Measurements from ENCODE around the gene MASP1. TPM values are rescaled to one million over a fixed set of nuclear protein-coding genes. Genes with fewer than 3 reads are reported as not detected.

Gene MASP1
- total RNA-seq, 1 donor from 2014 or later = not detected

DNA sequence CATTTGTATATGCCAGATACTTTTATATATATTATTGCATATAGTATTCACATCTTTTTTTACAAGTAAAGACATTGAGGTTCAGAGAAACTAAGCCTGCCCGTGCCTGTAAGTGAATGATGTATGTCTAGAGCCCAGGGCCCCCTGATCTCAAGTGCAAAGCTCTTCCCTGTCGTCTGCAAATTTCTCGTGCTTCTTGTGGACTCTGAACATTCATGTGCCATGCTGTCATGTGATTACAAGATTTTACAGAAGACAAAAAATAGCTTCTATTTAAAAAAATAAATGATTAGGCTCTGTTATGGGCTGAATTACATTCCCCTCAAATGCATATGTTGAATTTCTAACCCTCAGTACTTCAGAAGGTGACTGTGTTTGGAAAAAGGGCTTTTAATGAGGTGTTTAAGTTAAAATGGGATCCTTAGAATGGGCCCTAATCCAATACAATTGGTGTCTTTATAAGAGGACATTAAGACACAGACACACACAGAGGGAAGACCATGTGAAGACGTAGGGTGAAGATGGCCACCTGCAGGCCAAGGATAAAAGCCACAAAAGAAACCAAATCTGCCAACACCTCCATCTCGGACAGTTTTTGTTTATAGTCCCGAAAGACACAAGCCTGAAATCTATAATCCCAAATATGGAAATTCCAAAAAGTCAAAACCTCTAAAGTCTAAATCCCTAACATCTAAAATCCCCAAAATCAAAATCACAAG is 3.9 kb upstream of the MASP1 start:
- intact Hi-C loops (cut with micrococcal nuclease) = no loop called here

DNA sequence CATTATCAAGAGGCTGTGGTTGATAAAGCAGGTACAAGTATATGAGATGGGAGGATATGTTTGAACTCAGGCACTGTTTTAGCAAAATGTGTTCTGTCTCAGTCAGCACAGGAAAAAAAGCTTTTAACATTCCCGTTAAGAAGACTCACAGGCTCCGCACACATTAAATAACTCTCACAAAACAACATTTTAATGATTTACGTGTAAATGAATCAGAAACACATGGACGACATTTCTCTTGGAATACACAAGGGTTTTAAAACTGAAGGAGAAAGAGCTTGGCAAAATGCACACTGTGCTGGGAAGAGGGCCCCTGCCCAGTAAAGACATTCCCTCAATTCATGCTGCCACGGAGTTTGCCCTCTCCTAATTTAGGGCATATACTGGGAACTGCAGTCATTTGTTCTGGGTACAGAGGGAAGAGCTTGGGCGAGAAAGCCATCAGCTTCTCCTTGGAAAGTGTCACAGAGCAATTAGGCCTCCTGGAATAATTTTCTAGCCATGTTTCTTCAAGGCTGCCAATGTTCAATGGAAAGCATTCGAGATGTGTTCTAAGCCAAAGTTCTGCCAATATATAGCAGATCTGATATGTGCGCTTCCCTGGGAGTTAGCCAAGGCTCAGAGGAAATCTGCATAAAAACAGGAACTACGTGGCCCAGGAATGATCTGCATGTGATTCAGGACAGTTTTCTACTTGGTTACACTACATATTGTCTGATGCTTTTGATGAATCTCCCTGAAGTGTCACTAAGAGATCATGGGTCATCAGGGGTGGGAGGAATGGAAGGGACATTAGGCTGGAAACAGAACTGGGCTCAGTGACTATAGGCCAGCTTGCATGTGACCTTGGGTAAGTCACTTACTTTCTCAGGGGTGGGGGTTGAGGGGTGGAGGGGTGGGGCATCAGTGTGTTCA is 2.2 kb upstream of the MASP1 start:
- intact Hi-C loops (cut with micrococcal nuclease) = no loop called here

DNA sequence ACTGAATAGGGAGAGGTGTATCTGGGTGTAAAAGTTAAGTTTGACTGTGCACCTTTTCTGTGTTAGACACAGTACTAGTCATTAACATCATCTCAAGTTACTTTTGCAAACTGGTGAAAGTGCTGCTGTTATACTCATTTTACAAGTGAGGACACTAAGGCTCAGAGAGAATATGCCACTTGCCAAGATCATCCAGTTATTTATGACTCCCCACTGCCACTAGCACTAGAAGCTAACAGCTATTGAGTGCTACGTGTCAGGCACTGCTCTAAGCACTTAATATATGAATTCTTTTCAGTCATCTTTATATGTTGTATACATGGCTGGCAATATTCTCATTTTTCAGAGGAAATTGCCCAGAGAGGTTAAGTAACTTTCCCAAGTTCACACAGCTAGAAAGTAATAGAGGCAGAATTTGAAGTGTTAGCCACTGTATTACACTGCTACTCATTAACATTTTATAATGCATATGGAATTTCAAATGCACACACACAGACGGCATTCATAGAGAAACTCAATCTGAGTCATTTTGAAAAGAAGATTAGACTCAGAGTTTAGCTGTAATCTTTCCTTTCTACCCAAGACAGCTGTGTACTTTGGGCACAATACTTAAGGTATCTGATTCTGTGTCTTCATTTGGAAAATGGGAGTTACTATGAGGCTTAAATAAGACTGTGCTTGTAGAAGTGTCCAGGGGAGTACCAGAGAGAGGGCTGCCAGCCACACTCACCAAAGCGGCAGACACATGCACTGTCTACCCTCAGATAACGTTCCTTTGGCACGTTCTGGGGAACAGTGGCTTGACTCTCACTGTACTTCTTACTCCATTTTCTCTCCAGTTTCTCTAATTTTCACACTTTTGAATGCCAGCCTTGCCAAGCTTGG is 1.3 kb upstream of the MASP1 start:
- intact Hi-C loops (cut with micrococcal nuclease) = no loop called here

DNA sequence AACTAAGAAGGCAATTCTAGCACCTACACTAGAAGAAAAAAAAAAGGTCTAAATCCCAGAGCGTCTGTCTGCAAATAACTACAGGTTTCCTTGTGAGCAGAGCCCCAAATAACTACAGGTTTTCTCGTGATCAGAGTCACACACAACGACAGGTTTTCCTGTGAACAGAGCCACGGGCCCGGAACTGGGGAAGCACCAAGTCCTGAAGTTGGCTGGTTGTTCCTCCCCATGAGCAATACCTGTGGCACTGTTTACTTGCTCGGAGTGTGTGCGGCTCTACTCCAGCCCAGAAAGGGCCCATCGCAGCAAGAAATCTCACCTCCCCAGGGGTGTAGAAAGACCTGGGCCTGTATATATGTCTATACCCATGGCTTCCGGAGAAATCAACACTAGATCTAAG is 644 bp upstream of the MASP1 start:
- intact Hi-C loops (cut with micrococcal nuclease) = no loop called here

DNA sequence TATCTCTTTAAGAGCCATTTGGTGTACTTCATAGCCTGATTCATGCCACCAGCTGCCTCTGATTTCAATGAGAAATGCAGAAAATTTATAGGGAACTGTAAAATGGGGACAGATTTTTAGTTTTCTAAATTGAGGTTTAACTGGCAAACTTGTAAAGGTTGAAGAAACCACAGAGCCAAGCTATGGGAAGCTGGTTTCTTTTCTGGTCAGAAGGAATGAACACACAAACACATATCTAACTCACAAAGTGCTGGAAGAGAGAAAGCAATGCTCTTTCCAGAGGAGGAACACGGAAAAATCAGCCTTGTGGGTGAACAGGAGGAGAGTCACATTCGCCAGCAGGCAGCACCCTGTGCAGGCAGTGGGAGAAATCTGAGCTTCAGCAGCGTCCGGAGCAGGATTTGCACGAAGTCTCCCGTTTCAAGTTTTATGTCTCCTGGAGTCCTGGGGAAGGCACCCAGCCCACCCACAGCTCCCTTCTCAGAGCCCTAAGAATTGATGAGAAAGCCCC is 481 bp downstream of the MASP1 start:
- intact Hi-C loops (cut with micrococcal nuclease) = no loop called here

DNA sequence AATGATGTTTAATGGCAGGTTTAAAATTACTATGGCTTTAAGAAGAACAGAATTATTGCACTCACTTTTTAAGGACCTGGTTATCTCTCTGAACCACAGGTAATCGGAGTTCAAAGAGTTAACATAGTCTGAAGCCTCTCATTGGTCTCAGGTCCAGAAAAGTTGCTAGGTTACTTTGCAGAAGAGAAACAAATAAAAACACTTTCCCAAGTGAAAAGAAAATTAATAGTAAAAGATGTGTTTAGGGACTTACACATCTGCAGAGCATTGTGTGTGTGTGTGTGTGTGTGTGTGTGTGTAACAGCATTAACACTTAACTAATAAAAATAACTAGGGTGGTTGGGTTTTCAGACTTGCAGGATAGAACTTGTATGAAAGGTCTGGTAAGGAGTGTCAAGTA is 1.0 kb downstream of the MASP1 start:
- intact Hi-C loops (cut with micrococcal nuclease) = no loop called here

DNA sequence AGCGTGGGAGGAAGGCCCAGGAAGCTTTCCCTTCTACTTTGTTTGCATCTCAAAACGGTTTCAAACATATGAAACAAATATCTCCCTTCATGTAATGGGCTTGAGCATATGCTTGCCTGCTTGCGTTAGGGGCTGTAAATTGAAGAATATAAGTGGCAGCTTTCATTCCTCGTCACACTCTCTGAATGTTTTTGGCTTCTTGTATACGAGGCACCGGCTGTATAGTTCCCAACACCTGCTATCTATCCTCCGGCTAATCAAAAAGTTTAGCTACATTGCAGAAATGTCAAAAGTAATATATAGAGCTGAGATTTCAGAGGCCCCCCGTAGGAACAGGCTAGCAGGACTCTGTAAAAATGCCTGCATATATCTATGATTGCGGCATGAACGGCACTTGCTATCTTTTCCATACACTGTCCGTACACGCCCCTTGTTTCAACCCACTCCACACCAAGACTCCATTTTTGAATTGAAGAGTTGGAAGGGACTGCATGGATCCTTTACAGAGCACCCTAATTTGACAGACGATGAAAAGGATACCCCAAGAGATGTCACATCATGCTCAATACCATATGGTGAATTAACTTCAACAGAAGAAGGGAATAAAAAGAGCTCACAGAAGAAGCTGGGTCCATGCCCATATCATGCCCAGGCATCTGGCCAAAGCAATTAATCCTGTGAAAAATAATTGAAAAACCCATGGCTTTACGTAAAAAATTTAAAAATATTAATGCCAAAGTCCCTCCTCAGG is 2.5 kb downstream of the MASP1 start:
- intact Hi-C loops (cut with micrococcal nuclease) = no loop called here

DNA sequence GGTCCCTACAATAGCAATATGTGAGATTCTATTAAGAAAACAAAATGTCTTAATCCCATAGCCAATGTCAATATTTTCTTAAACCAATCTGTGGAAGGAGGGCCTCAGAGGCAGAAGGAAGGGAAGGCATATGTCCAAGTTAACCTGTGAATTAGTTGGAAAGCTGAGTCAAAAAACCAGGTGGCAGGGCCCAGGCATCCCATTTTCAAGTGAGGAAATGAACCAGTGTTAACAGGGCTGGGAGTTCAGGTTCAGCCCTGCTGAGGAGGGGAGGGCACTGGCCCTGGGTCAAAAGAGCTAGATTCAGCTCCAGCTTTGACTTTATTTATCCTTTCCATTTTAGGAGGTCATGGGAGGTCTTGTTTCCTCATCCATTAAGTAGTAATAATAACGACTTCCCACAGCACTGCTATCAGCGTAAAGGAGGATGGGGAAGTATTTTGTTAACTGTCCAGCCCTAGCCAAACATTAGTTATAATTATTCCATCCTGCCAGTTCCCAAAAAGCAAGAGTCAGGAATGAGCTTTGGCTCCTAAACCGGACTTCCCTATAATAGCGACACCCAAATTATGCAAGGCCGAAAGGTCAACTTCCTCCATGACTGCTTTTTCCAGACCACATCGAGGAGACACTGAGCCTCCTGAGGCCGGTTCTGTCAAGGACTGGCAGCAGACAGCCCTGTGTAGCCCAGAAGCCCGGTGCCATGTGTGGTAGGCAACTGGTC is 3.2 kb downstream of the MASP1 start:
- intact Hi-C loops (cut with micrococcal nuclease) = no loop called here

DNA sequence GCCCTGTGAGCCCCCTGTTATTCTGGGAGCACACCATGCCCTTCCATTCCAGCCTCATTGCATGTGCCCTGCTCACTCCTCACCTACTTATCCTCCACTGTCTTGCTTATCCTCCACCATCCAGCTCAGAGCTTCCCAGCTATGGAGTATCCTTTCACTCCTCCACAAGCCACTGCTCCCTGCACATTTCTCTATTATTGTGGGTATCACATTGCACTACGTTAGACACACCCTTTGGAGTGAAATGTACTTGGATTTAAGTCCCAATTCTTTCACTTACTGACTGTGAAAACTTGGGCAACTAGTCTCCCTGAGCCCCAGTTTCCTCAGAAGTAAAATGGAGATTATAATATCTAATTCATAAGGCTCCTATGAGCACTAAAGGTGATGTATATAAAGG is 4.3 kb downstream of the MASP1 start:
- intact Hi-C loops (cut with micrococcal nuclease) = no loop called here

DNA sequence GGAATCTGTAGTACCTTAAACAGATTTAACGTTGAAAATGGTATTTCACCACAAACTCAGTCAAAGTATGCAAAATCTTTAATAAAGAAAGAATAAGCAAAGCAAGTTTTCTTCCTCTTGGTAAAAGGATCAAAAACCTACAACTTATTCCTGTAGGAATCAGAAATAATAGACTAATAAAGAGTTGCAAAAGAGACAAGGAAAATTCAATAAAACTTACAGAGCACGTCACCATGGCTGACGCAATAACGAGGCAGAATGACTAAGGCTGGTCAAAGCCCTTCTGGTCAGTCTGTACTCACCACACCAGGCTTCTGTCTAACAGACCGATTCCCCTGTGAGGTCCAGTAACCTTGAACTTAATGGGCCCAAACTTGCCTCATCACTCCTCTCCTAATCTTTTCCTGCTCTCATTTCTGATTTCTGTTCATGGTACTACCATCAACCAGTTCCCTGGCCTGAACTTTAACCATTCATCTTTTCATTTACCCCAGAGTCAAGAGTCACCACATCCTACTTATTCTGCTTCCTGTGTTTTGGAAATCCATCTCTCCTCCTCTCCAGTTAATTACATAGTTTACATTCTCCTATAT is 5.0 kb downstream of the MASP1 start:
- intact Hi-C loops (cut with micrococcal nuclease) = no loop called here

DNA sequence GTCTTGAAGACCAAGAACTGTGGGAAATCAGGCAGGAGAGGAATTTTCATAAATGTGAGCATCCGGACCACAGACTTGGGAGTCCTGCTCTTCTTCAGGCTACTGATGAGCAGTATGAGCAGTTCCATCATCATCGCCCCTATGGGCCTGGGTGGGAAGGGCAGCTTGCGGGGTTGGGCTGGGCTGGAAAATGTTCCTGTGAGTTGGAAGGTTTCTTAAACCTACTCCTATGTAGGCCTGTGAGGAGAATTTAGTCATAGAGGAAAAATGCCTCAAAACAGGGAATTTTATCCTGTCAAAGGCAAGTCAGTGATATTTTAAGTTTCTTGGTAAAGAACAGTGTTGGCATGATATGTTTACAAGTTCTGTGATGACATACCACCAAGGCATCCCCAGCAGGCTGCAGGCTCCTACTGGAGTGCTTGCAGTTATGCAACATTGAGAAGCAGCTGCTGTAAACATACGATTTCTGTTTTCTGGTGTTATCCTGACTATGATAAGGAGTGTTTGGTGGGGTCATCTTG is 10.3 kb downstream of the MASP1 start:
- intact Hi-C loops (cut with micrococcal nuclease) = no loop called here

DNA sequence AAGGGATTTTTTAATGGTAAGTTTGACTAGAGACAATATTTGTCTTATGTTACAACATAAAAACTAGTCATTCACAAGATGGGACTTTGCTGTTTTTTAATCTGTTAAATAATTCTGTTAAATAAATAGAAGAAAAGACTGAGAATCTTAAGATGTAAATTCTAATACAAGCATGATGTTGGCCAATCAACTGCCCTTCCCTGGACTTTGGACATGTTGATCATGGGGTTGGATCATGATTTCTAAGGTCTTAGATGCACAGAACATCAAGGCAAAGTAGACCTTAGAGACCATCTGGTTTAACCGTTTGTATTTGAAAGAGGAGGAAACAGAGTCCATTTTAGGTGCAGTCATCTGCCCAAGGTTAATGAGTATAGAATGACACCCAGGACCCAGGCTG is 10.9 kb downstream of the MASP1 start:
- intact Hi-C loops (cut with micrococcal nuclease) = no loop called here

DNA sequence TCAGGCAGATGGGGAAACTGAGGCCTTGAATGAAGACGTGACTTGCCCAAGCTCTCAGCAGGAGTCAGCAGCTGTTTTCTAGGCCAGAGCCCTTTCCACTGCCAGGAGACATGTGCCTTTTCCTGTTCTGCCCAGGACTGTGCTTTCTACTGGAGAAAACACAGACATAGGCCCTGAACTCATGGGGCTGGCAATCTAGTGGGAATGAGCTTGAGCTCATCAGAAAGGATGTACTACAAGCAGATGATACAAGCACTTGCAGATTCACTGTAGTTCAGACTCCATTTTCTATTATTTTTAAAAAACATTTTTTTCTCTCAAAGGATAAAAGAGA is 14.4 kb downstream of the MASP1 start:
- intact Hi-C loops (cut with micrococcal nuclease) = no loop called here

DNA sequence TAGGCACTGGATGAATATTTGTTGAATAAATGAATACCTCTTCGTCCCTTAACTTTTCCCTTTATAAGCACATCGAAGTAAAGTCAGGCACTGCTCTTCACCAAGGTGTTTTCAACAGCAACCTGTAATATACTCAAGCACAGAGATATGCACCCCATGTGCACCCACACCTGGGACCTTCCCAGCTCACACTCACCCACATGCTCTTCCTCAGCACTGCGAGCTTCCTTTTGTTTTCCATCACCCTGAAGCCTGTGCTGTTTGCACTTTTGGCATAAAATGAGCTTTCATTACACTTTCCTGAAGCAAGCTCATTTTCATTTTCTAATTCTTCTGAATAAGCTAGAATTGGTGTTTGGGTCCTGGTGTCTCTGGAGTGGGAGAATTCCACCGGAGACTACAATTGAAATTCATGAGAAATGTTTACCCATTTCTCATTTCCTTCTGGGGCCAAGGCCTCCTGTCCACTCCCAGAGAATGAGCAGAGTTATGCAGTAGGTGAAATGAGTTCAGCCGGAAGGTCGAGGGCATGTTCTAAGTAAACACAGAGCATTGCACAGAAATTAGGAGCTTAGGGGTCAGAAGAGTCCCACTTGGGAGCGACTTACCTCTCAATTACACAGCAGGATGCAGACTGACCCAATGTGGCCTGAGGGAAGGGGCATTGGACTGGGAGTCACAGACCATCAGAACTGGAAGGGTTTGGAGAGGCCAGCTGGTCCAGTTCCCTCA is 15.0 kb downstream of the MASP1 start:
- intact Hi-C loops (cut with micrococcal nuclease) = no loop called here

DNA sequence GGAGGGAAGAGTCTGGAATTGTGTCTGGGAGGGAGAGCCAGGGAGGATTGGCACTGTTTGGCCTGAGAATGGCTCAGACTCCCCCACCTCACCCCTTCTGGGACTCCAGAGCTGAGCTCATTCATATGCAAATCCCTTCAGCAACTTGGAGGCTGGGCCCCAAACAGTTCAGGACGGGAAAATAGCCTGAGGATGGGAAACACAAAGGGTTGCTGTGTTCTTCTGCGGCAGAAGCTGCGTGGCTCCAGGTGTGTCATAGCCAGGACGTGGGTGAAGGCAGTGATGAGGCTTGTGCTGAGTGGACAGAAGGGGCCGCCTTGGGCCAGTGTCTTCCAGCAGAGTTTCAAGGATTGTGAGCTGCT is 16.6 kb downstream of the MASP1 start:
- intact Hi-C loops (cut with micrococcal nuclease) = loop anchor here (1.0 kb wide), 1 partner anchor 34 kb away; no protein-coding TSS in a partner anchor

DNA sequence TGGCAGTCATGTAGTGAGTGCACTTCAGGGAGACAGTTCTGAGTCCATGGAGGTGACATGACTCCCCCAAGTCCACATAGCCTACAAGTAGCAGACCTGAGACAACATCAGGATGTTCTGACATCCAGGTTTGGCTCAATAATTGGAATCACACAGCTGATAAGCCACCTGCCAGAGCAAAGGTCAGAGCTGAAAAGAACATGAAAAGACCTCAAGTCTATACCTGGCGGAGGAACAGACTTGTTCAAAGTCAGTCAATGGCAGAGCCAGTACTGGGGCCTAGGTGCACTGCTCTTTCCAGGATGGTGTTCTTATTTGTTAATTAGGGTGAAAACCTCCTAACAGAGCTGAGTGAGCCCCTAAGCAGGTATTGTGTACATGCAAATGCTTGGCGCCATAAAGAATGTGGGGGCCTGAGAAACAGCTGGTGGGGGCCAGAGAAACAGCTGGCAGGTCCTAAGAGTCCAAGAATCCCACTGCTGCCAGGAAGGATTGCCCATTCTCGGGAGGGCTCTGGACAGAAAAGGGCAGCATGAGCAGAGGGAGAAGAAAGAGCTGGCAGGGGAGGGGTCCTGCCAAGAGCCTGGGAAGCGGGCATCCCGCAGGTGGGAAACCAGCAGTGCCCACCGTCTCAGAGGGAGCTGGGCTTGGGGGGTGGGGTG is 17.1 kb downstream of the MASP1 start:
- intact Hi-C loops (cut with micrococcal nuclease) = loop anchor here (1.0 kb wide), 1 partner anchor 33 kb away; no protein-coding TSS in a partner anchor

DNA sequence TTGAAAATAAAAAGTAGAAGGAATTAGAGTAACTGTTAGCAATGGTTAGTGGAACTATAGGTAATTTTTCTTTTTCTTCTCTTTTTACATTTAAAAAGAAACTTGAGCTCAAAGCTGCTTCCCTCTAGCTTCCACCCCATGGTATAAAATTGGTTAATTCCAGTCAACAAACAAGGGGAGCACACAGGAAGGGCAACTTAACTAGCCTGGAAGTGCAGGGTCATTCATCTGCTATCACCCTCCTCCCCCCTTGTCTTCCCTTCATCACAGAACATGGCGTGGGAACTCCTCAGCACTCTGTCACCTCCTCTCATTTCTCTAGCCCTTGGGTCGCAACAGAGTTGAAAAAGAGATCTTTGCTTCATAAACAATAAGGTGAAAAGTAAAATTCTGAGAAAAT is 20.0 kb downstream of the MASP1 start:
- intact Hi-C loops (cut with micrococcal nuclease) = no loop called here

DNA sequence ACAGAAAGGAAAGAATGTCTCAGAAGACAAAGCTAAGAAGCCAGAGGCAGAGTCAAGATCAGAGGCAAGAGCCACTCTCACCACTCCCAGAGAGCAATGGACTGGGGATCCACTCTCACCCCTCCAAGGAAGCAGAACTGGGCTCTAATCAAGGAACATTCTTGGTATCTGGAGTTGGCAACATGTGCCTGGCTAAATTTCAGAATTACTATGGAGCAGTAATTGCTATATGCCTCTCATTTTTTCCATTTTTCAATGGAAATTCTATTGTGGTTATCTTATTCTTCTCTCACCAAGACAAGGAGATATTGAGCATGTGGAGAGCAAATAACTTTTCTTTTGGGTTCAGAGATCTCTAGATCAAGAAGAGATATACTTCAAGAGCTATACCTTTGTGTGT is 22.1 kb downstream of the MASP1 start:
- intact Hi-C loops (cut with micrococcal nuclease) = no loop called here

Measured in T-helper 1 cell treated with Interleukin-12 subunit alpha and Interleukin-12 subunit beta and Interleukin-4 antibody, amounts not matched to agents 30 ng/mL and 1 ng/mL, for 36 hours (primary cell).